H9 (cell line): ENCODE results near the gene LRRC53. TPM values are rescaled to one million over a fixed set of nuclear protein-coding genes. Genes with fewer than 3 reads are reported as not detected.

ENCODE experiments used
- DNase-seq: peaks from one replicate; pipeline ENCODE4 v3.0.0-alpha.2; 2017
- H2AFZ ChIP-seq: one replicate; pipeline ENCODE4 v1.6.1; 2013; ENCODE audit warnings: mild to moderate bottlenecking, low read length, control low read depth, moderate library complexity
- H2AK5ac ChIP-seq: 2 replicates; pipeline ENCODE4 v1.6.1; 2013; ENCODE audit warnings: low read length, control low read depth, mixed read lengths; ENCODE audit not compliant: insufficient read length
- H2BK120ac ChIP-seq: one replicate; pipeline ENCODE4 v1.6.1; 2013; ENCODE audit warnings: low read depth, mild to moderate bottlenecking, low read length, control low read depth, inconsistent platforms; ENCODE audit not compliant: poor library complexity, severe bottlenecking
- H2BK12ac ChIP-seq: 2 replicates; pipeline ENCODE4 v1.6.1; 2013; ENCODE audit warnings: low read length, control low read depth, mixed read lengths, low read depth; ENCODE audit not compliant: insufficient read length
- H2BK15ac ChIP-seq: 2 replicates; pipeline ENCODE4 v1.6.1; 2013; ENCODE audit warnings: low read depth, low read length, control low read depth
- H2BK20ac ChIP-seq: one replicate; pipeline ENCODE4 v1.6.1; 2013; ENCODE audit warnings: low read depth, mild to moderate bottlenecking, low read length, control low read depth, inconsistent platforms; ENCODE audit not compliant: poor library complexity, severe bottlenecking
- H2BK5ac ChIP-seq: 2 replicates; pipeline ENCODE4 v1.6.1; 2013; ENCODE audit warnings: low read length, control low read depth, mixed read lengths; ENCODE audit not compliant: insufficient read length
- H3K14ac ChIP-seq: 2 replicates; pipeline ENCODE4 v1.6.1; 2013; ENCODE audit warnings: low read length, control low read depth; ENCODE audit not compliant: insufficient read depth
- H3K18ac ChIP-seq: 2 replicates; pipeline ENCODE4 v1.6.1; 2013; ENCODE audit warnings: low read depth, mild to moderate bottlenecking, mixed read lengths, low read length, control low read depth; ENCODE audit not compliant: insufficient read length
- H3K23ac ChIP-seq: 2 replicates; pipeline ENCODE4 v1.6.1; 2013; ENCODE audit warnings: low read length, control low read depth, mixed read lengths, low read depth; ENCODE audit not compliant: insufficient read length
- H3K23me2 ChIP-seq: 2 replicates; pipeline ENCODE4 v1.6.1; 2013; ENCODE audit warnings: low read depth, mild to moderate bottlenecking, mixed read lengths, low read length, control low read depth; ENCODE audit not compliant: insufficient read length, poor library complexity, severe bottlenecking
- H3K27ac ChIP-seq: 2 replicates; pipeline ENCODE4 v1.5.1; 2013; ENCODE audit warnings: low read length, control low read depth, mixed read lengths, low read depth; ENCODE audit not compliant: insufficient read length
- H3K27me3 ChIP-seq: 2 replicates; pipeline ENCODE4 v1.6.1; 2013; ENCODE audit warnings: low read length, control low read depth, inconsistent platforms; ENCODE audit not compliant: insufficient read depth
- H3K4ac ChIP-seq: 2 replicates; pipeline ENCODE4 v1.6.1; 2013; ENCODE audit warnings: low read depth, mild to moderate bottlenecking, control low read depth, inconsistent platforms, low read length, moderate library complexity
- H3K4me1 ChIP-seq: 2 replicates; pipeline ENCODE4 v1.6.1; 2013; ENCODE audit warnings: low read length, control low read depth, inconsistent platforms; ENCODE audit not compliant: insufficient read depth
- H3K4me2 ChIP-seq: 2 replicates; pipeline ENCODE4 v1.6.1; 2013; ENCODE audit warnings: low read length, control low read depth, mixed read lengths; ENCODE audit not compliant: insufficient read length, insufficient read depth
- H3K56ac ChIP-seq: 2 replicates; pipeline ENCODE4 v1.6.1; 2013; ENCODE audit warnings: low read depth, mild to moderate bottlenecking, mixed read lengths, low read length, control low read depth; ENCODE audit not compliant: insufficient read length
- H3K79me1 ChIP-seq: 2 replicates; pipeline ENCODE4 v1.6.1; 2013; ENCODE audit warnings: low read depth, mild to moderate bottlenecking, moderate library complexity, low read length, control low read depth, inconsistent platforms; ENCODE audit not compliant: insufficient read depth, poor library complexity, severe bottlenecking
- H3K79me2 ChIP-seq: 2 replicates; pipeline ENCODE4 v1.6.1; 2013; ENCODE audit warnings: low read length, control low read depth, inconsistent platforms; ENCODE audit not compliant: insufficient read depth
- H3K9ac ChIP-seq: 2 replicates; pipeline ENCODE4 v1.6.1; 2013; ENCODE audit warnings: low read length, control low read depth, mixed read lengths; ENCODE audit not compliant: insufficient read length; ENCODE audit errors: extremely low read depth
- H3K9me3 ChIP-seq: one replicate; pipeline ENCODE4 v1.6.1; 2013; ENCODE audit warnings: low read depth, low read length, inconsistent platforms; ENCODE audit not compliant: control insufficient read depth
- H3T11ph ChIP-seq: one replicate; pipeline ENCODE4 v1.6.1; 2013; ENCODE audit warnings: mild to moderate bottlenecking, low read length, control low read depth, inconsistent platforms
- H4K20me1 ChIP-seq: one replicate; pipeline ENCODE4 v1.6.1; 2013; ENCODE audit not compliant: control insufficient read depth, insufficient read length, insufficient read depth
- H4K5ac ChIP-seq: 2 replicates; pipeline ENCODE4 v1.6.1; 2013; ENCODE audit warnings: low read depth, mild to moderate bottlenecking, mixed read lengths, low read length, control low read depth; ENCODE audit not compliant: insufficient read length
- H4K8ac ChIP-seq: replicated peaks from 2 replicates; pipeline ENCODE4 v1.6.1; 2013; ENCODE audit warnings: low read length, control low read depth, mixed read lengths, low read depth; ENCODE audit not compliant: insufficient read length
- H4K91ac ChIP-seq: 2 replicates; pipeline ENCODE4 v1.6.1; 2013; ENCODE audit warnings: low read depth, mild to moderate bottlenecking, moderate library complexity, mixed read lengths, low read length, control low read depth; ENCODE audit not compliant: insufficient read length
- H3K27ac Mint-ChIP-seq, 3 experiments: 2 replicates in 2 of 3; 3 replicates in 1 of 3; pipeline ENCODE4 v1.8.0; 2020 to 2021; ENCODE audit warnings: mixed read lengths in 3 of 3, mild to moderate bottlenecking in 1 of 3, moderate library complexity in 1 of 3
- H3K27me3 Mint-ChIP-seq: 2 replicates; pipeline ENCODE4 v1.8.0; 2021; ENCODE audit warnings: low read depth, mild to moderate bottlenecking, moderate library complexity, mixed read lengths
- H3K36me3 Mint-ChIP-seq, 3 experiments: 2 replicates in 2 of 3; 3 replicates in 1 of 3; pipeline ENCODE4 v1.8.0; 2020 to 2021; ENCODE audit warnings: low read depth in 3 of 3, mixed read lengths in 3 of 3; ENCODE audit not compliant: insufficient read depth in 1 of 3
- H3K4me1 Mint-ChIP-seq, 2 experiments: 2 replicates each; pipeline ENCODE4 v1.8.0; 2020; ENCODE audit warnings: mixed read lengths in 2 of 2
- H3K4me3 Mint-ChIP-seq, 2 experiments: 2 replicates in 1 of 2; 3 replicates in 1 of 2; pipeline ENCODE4 v1.8.0; 2020 to 2021; ENCODE audit warnings: mild to moderate bottlenecking in 2 of 2, mixed read lengths in 2 of 2, moderate library complexity in 1 of 2
- H3K9me3 Mint-ChIP-seq, 2 experiments: 2 replicates in 1 of 2; 3 replicates in 1 of 2; pipeline ENCODE4 v1.8.0; 2020; ENCODE audit warnings: mild to moderate bottlenecking in 2 of 2, mixed read lengths in 2 of 2, moderate library complexity in 1 of 2
- WGBS: extraction: QIAGEN DNeasy Blood & Tissue Kit; methylation state at CpG from one replicate; pipeline ENCODE4 v1.1.7; 2013; ENCODE audit warnings: missing lambda C conversion rate, low lambda C conversion rate, mixed read lengths; ENCODE audit not compliant: insufficient read length; ENCODE audit errors: extremely low coverage; 5-methylcytosine and 5-hydroxymethylcytosine counted together
- total RNA-seq: library from RNA; stranded (reverse); gene quantifications from 2 replicates; pipeline ENCODE4 v1.2.1, GENCODE V29; 2021
- TF ChIP-seq, protein P1 (sequence below): fragments of 200-600 bp; sonication (generic); conservative IDR thresholded peaks from 3 replicates; pipeline ENCODE4 v1.8.0; 2021; ENCODE audit warnings: antibody characterized with exemption, mild to moderate bottlenecking

LRRC53 gene
- total RNA-seq, 1 experiment from 2014 or later, result not detected

DNA sequence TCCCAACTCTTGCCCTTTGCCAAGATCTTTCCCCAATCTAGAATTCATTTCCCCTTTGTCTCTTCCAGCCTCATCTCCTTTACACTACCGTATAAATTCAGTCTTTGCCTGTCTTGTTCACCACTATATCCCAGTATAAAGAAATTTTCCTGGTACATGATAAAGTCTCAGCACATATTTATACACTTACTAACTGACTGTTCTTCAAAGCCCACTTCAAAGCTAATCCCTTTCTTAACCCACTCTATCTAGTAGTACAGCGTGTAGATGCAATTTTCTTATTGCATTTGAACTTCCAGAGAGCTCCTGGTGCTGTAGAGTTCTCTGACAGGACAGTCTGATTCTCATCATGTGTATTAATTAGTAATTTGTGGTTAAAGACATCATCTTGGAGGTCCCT lies 78.1 kb downstream of the LRRC53 start:
- no peak for DNase-seq
- Mint-ChIP-seq H3K4me3 (no peak overlapping the region), H3K27me3 (no peaks in the 10 kb centered on the region; the same call in none of the 2 replicates), H3K4me1 (no peaks in the 10 kb centered on the region), H3K27ac (no peak overlapping the region), H3K9me3 (no peaks in the 10 kb centered on the region), H3K36me3 (no peaks in the 10 kb centered on the region)
- no peaks in the 10 kb centered on the region for H3K79me1 ChIP-seq
- H3K9me3 ChIP-seq, result no peaks in the 10 kb centered on the region
- no peaks in the 10 kb centered on the region for H3K23me2 ChIP-seq
- no peak overlapping the region for H4K91ac ChIP-seq
- no peak overlapping the region for H3K14ac ChIP-seq
- H4K5ac ChIP-seq, result no peak overlapping the region
- TF ChIP-seq, protein P1, sequence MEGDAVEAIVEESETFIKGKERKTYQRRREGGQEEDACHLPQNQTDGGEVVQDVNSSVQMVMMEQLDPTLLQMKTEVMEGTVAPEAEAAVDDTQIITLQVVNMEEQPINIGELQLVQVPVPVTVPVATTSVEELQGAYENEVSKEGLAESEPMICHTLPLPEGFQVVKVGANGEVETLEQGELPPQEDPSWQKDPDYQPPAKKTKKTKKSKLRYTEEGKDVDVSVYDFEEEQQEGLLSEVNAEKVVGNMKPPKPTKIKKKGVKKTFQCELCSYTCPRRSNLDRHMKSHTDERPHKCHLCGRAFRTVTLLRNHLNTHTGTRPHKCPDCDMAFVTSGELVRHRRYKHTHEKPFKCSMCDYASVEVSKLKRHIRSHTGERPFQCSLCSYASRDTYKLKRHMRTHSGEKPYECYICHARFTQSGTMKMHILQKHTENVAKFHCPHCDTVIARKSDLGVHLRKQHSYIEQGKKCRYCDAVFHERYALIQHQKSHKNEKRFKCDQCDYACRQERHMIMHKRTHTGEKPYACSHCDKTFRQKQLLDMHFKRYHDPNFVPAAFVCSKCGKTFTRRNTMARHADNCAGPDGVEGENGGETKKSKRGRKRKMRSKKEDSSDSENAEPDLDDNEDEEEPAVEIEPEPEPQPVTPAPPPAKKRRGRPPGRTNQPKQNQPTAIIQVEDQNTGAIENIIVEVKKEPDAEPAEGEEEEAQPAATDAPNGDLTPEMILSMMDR, result no peak
- H4K20me1 ChIP-seq, result no peaks in the 10 kb centered on the region
- WGBS, result no CpG with 5 or more reads among the region's 2 CpGs
- H3K18ac ChIP-seq, result no peak overlapping the region
- H2BK12ac ChIP-seq, result no peak overlapping the region
- H2BK15ac ChIP-seq, result no peak overlapping the region
- no peak overlapping the region for H3T11ph ChIP-seq
- H4K8ac ChIP-seq, result no peak overlapping the region
- H2BK120ac ChIP-seq, result no peak overlapping the region
- H3K4ac ChIP-seq, result no peak overlapping the region
- H3K4me1 ChIP-seq, result no peaks in the 10 kb centered on the region
- no peak overlapping the region for H3K23ac ChIP-seq
- H3K27me3 ChIP-seq, result no peaks in the 10 kb centered on the region
- no peak overlapping the region for H3K56ac ChIP-seq
- H3K79me2 ChIP-seq, result no peaks in the 10 kb centered on the region
- H3K27ac ChIP-seq, result no peak overlapping the region
- H3K9ac ChIP-seq, result no peak overlapping the region
- no peak overlapping the region for H2AK5ac ChIP-seq
- no peak overlapping the region for H2BK20ac ChIP-seq
- H2AFZ ChIP-seq, result no peak overlapping the region
- H3K4me2 ChIP-seq, result no peak overlapping the region
- H2BK5ac ChIP-seq, result no peak overlapping the region
